Activated CD4-positive, alpha-beta T cell treated with anti-CD3 and anti-CD28 coated beads for 24 hours (primary cell): ENCODE data around the gene RUNX1.
A peak's percentile ranks its signal among the peaks of the same experiment; 100 is the strongest.

Experiments
- DNase-seq, 2 donors: peaks; one replicate each; pipeline ENCODE4 v3.0.0-alpha.2; 2020; ENCODE audit warnings: low read depth in 2 of 2

The RUNX1 gene

GRCh38 chr21:34881421-34881820 is 167.7 kb downstream of the RUNX1 start:
- DNase-seq, result no peak

GRCh38 chr21:34880401-34880800 is 168.7 kb downstream of the RUNX1 start:
- DNase-seq, result no peak

- DNase-seq, result no peak
These were observed 170.2 kb downstream of the RUNX1 start for GRCh38 chr21:34878940-34879339.

- DNase-seq, result no peak
These were observed 170.6 kb downstream of the RUNX1 start for GRCh38 chr21:34878501-34878900.

DNA sequence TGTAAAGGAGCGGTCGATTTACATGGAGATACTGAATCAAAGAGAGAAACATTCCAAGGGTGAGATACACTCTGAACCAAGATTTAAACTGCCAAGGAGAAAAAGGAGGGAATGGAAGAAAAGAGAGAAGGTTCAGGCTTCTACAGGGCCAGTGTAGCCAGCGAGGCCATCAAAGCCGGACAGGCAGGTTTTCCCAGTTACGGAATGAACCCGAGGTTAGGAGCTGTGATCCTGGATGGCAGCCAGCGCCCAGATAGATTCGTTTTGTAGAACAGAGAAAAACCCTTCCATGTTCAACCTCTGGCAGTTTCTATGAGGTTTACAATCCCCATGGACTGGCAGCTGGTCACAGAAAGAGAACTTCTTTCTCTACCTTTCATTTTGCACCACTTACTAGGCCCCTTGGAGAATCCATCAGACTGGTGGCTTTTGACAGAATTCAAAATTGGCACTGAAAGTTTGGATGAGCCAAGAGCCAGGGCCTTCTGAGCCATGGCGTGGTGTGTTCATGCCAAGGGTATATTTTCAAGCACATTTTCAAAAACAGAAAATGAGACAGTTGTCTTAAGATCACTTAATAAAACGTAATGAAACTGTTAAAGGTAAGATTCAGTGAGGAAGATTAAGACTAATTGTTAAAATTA is 171.5 kb downstream of the RUNX1 start:
- no peak for DNase-seq

DNA sequence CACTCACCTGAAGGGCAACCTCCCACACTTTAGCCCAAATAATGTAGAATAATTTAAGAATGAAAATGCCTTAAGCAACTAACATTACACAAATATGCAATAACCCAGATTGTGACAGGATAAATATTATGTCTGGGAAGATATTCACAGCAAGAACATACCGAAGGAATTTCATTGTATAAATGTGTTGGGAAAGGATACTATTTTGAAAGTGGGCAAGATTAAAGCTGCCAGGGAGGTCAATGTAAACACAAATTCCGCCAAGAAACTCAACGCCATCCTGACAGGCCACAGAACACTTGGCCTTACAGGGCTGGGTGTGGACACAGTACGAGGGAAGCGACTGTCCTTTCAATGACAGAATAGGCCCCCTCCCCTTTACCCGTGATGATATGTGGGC is 173.3 kb downstream of the RUNX1 start:
- DNase-seq, result no peak

DNA sequence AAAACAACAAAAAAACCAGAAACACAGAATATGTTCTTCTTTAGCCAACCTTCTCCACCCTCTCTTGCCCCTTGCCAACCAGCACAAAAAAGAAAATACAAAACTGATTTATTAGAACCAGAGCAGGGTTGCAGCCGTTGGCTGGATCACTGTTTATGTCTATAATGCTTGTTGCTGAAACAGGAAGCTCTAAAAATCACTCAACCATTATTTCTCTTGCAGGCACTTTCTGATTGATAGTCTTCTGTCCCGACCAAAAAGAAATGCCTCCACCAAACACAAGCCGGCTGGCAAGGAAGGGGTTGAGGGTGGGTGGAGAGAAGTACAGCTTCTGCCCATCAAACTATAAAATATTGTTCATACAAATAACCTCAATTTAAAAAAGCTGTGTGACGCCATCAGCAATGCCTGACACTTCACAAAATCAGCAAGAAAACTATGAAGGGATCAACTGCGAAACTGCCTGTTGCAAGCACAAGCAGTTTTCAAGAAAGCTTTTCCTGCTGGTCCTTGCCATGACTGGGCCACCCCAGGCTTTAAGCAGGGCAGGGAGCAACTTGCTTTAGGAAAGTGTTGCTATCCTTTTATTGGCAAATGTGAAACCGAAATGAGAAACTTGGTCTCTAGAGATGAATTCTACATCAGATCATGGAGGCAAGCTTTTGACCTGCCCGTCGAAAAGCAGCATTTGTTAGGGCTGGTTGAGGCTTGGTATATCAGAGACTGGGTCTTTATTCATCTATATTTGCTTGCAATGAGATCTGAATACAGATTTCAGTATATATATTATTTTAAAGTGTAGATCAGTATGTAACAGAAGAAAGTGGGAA is 174.2 kb downstream of the RUNX1 start:
- DNase-seq, result no peak

DNA sequence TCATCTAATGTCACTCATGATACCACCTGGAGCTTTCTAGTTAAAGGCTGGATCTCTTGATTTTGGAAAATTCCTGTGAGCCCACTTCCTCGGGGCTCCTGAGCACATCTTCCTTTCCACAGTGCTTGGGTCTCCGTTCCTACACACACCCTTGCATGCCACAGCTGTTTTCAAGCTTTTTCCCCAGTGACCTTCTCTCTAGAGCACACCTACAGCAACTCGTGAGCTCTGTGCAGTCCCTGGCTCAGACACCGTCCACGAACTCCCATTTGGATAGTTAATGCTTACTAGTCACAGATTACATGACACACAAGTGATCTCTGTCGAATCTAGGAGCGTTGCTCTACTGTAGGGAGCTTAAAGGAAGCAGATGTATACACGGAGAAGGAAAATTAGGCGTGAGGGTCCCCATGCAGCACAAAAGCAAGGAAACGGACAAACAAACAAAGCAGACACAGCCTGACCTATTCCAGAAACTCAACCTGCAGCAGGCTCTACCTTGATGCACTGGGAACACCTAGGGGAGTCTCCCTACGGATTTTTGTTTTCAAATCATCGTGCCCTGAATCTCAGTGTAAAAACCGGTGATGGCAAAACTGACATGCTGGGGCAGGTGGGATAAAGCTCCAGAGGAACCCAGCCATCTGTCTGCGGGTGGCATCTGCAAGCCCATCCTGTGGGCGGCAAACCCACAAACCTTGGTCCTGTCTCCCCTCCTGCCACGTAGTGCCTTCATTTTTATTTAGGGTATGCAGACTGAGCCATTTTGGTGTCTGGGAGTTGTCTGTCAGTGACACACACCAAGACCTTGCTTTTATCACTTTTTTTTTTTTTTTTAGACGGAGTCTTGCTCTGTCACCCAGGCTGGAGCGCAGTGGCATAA is 177.8 kb downstream of the RUNX1 start:
- no peak for DNase-seq

- no peak for DNase-seq
These were observed 178.9 kb downstream of the RUNX1 start for GRCh38 chr21:34870246-34870645.

DNA sequence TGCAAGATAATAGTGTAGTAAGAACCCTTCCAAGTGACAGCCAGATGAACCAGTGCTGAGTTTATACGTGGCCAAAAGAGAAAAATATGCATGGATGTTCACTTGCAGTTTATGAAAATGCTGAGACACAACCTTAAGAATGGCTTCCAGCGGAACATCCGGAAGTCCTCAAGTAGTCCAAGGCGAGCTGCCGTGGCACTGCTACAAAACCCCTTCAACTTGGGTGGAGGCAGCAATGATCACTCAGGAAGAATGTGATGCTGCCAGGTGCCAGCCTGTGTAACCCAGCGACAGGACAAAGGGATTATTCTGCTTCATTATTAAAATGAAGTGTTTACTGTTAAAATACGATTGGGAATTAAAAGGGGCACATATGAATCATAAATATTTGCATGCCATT is 179.6 kb downstream of the RUNX1 start:
- DNase-seq, result no peak

DNA sequence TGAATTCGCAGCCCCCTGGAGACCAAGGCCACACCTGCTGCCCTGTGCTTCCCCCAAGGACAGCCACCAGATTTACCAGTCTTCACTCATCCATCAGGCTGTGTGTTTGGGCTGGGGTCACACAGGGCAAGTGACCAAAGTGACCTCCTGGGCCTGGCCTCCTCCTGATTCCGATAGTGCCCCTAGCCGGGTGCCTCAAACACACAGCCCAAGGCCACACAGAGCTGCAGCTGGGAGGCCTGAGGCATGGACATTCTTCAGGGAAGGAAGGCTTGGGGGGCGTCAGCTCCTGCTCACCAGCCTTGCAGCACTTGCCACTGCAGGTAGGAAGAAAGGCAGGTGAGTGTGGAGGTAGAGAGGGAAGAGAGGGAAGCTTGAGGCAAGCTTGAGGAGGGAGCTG is 181.3 kb downstream of the RUNX1 start:
- no peak for DNase-seq

DNA sequence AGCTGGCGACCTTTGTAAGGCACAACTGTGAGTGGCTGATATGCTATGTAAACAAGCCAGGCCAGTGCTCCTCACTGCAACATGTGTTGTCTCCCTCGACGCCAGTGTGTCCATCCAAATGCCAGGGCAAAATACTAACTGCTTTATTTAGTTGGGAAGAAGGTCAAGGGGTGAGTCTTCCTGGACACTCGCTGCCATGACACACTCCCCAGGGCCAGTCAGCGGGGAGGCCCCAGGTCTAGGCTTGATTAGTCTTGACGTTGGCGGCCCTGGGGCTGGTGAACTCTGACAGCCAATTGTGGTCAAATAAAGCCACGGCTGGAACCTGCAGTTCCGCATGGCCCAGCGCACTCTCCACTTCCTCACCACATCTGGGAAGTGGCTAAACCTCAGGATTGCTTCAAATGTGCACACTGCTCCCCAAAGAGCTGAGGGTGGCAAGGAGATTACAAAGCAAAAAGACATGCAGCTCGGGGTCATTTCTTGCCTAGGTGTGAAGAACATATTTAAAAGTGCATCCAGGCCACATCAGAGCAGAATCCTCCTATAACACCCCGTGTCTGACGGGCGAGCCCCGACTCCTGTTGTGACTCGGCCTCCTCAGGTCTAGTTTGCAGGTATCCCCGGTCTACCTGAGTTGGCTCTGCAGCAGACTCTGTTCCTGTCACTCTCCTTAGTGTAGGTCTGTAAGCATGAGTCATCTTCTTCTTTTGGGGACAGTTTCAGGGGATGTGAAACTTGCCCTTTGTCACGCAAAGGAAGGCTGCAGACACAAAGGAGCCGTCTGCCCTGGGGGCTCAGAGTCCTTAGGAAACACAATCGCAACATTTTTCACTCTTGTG is 183.5 kb downstream of the RUNX1 start:
- DNase-seq, result peak in 1 of 2 donors; percentile 31

GRCh38 chr21:34864370-34865149 is 184.5 kb downstream of the RUNX1 start:
- DNase-seq, result no peak

GRCh38 chr21:34862951-34863350 is 186.2 kb downstream of the RUNX1 start:
- DNase-seq, result no peak

- DNase-seq, result no peak
These were observed 187.8 kb downstream of the RUNX1 start for GRCh38 chr21:34861258-34861657.

- DNase-seq, result no peak
These were observed 189.0 kb downstream of the RUNX1 start for GRCh38 chr21:34859976-34860653.

DNA sequence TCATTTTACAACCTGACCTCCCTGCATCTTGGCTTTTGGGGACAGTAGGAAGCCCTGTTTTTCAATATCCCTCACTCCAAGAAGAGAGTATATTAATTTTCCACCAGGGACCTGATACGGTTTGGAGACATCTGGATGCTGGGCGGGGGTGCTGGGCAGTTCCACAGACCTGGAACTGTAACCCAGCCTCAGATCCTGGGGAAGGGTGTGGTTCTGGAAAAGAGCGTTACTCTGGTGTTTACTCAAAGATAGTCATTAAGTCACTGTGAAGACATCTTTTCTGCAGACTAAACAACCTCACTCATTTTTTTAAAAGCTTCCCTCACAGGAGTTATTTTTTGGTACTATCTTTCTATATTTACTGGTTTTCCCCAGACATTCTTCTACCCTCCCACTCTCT is 190.5 kb downstream of the RUNX1 start:
- no peak for DNase-seq

GRCh38 chr21:34857874-34858273 is 191.2 kb downstream of the RUNX1 start:
- no peak for DNase-seq

- no peak for DNase-seq
These were observed 191.9 kb downstream of the RUNX1 start for GRCh38 chr21:34857122-34857713.

DNA sequence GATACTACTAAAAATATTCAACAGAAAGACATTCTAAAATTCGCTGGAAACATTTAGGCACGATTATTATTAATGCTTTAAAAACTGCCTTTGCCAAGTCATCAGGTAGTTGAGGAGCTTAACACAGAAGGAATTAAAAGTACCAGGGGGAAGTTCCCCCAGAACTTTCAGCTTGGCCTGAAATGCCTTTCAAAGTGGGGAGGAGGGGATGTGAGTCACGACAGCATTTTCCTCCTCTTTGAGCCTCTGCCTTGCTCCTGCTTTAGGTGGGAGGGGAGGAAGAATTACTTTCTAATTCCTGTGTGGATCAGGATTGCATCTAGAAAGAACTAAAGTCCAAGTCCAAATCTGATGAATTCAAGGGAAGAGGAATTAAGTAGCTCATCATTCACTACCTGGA is 196.7 kb downstream of the RUNX1 start:
- no peak for DNase-seq
